ENCODE measurements around the gene B4GALNT1.
A peak's percentile ranks its signal among the peaks of the same experiment; 100 is the strongest.

B4GALNT1 gene

DNA sequence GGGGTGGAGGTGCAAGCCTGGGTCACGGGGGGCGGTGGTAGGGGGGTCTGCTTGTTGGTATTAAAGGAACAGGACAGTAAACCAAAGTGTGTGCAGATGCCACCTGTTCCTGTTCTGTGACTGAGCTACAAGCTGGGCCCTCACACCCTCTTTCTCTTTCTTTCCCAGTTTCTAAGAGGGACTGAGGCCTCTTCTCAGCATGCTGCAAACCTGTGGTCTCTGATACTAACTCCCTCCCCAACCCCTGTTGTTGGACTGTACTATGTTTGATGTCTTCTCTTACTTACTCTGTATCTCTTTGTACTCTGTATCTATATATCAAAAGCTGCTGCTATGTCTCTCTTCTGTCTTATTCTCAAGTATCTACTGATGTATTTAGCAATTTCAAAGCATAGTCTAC, 49.0 kb downstream of the B4GALNT1 start:
- DNase-seq, result no peak

DNA sequence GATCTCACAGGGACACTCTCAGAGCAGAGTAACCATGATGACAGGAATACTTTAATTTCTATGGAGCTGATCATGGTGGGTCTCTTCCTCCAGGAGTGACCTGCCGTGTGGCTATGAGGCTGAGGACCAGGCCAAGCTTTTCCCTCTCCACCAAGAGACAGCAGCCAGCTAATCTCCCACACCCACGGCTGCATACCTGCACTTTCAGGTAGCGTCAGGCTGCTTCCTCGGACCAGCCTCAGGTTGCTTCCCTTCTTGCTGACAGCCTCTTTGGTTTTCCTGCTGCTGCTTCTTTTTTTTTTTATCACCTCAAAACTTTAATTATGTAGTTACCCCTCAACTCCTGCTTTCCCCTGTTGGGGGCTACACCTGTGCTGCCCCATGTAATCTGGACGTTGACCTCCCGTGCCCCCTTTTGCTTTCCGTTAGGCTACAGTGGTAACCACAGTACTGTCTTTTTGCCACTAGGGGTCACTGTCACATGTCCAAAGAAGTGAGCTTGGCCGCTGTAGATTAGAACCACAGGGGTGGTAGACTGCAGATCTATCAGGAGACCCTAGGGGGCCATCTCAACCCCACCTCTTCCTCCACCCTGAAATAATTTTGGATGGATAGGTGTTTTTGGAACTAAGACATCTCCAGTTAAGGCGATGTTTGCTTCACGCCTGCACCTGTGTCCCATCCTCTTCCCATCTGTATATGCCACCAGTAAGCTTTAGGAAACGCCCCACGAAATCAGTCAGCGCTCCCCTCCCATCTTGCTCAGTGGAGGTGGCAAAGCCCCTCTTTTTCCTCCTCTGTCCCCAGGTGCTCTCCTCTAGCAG, 49.8 kb downstream of the B4GALNT1 start:
- peak; percentile 77 to 90 (median 84) for DNase-seq

DNA sequence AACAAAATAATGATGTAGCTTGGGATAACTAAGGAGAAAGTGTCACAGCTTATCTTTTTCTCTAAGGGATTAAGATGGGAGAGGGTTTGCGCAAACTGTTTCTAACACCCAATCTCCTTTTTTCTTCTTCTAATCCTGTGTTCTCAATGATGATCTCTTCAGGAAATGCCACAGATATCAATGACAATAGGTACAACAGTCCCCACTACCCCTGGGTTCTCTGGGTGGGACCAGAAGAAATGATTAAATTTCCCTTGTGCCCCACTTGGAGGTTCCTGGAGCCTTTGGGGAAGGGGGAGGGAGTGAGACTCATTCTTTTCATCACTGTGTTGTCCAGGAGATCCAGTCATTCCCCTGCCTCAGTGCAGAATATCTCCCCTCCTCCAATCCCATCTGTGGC, 50.6 kb downstream of the B4GALNT1 start:
- no peak for DNase-seq

DNA sequence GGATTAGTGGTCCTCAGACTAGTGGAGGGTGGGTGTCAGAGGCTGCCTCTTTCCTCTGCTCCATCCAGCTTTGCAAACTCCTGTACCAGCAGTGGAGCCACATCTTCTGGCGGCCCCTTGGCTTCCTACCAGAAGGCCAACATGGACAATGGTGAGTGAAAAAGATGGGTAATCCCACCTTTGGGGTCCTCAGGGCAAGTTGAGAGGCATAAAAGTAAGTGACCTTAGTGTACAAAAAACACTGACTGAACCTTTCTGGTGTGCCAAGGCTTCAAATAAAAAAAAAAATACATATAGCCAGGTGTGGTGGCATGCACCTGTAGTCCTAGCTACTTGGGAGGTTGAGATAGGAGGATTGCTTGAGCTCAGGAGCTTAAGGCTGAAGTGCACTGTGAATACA, 51.2 kb downstream of the B4GALNT1 start:
- no peak for DNase-seq

DNA sequence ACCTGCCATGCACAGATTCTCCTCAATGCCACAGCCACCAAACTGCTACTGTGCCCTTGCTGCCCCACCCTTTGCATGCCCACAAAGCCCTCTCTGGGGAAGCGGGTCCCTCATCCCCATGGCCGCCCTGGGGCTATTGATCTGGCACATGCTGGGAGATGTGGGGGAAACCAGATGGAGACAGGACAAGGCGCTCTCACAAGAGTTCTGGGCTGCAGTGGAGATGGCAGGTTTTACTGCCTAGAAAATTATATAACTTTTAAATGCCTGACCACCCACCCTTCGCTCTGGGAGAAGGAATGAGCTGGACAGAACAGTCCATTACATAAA, 52.6 kb downstream of the B4GALNT1 start:
- DNase-seq, result no peak

DNA sequence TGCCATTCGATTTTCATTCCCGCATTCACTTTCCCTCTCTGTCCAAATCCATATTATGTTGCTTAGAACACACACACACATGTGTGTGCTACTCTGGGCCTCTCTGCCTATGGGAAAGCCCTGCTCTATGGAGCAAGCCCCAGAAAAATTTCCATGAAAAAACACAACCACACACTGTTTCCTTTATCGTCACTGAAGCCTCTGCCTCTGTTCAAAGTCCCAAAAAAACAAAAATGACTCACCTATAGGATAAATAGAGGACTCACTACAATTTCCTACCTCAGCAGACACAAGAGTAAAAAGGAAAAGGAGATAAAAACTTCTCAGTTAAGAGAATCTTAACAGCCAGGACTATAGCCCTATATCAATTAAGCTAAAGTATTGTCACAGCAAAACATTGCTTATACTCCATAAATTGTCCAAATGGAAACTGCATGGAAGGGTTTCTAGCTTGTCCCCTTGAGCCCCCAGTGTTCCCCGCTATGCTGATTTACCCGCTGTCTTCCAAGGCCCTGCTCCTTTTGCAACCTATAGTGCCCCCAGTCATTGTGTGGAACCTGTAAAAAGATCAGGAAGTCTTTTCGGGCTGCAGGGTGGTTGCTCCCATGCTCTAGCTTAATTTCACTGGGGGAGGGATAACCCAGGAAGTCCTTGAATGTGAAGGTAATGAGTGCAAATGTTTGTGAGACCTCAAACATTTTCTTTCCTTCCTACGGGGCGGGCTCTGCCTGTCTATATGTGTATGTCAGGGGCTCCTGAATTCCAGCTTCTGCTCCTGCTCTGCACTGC, 53.1 kb downstream of the B4GALNT1 start:
- no peak for DNase-seq

DNA sequence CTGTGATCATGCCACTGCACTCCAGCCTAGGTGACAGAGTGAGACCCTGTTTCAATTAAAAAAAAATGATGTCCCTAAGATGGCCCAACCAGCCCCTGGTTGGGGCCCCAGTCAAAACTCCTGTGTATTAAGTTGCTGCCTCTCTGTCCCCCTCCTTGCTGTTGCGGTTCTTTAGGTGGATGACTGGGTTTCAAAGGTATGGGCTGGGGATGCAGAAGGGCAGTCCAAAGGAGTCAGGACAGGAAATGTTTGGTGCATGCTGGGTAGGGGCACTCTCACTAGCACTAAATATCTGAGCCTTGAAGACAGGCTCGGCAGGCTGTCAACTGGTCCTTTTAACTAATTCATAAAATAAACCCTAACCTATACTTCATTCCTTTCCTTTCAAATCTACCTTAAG, 54.0 kb downstream of the B4GALNT1 start:
- no peak for DNase-seq

DNA sequence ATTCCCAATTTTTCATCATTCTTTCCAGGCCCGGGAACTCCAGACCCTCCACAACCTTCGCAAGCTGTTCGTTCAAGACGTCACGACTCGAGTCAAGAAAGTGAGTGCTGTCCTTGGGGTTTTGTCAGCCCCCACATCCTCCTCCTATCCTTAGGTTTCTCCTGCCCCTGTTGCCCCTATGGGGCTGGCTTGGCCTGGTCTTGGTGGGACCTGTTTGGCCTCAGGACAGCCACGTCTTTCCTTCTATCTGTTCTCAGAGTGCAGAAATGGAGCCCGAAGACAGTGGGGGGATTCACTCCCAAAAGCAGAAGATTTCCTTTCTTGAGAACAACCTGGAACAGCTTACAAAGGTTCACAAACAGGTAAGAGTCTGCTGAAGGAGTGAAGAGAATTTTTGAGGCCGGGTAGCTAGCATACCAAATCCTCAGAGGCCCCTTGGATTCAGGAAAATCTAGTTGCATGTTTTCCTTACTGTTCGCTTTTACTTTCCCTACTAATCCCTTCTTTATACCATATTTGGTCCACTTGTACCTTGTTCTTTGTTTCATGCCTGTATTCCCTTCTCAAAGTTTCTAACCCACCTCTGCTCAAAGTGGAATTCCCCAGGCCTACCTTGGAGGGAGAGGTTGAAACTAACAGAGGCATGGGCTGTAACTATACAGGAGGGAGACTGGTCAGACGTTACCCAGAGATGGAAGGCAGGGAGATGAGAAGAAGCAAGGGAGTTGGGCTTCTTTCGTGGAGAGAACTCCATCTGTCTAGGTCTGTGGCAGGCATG, 54.8 kb downstream of the B4GALNT1 start:
- DNase-seq, result no peak

DNA sequence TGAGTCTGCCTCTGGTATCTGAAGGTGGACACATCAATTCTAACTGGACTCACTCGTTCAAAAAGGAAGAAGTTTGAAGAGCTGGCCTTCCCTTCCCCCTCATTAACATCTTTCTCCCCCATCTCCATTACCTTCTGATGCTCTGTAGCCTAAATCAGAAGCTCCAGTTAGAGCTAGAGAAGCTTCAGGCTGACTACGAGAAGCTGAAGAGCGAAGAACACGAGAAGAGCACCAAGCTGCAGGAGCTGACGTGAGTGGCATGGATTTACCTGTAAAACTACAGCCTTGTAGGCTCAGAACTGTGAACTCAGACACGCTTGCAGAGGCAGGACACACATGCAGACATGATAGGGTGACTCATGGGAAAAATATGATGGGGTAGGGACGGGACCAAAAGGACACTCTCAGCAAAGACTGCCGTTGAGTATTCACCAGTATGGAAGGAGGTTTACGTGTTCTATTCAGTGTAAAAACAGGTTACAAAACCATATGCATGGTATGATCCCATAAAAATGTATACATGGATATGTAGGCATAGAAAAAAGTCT, 56.3 kb downstream of the B4GALNT1 start:
- no peak for DNase-seq
